Measurements from ENCODE around the gene COL6A3. TPM values are rescaled to one million over a fixed set of nuclear protein-coding genes. Genes with fewer than 3 reads are reported as not detected.

Gene COL6A3
- total RNA-seq, 1 experiment from 2014 or later: 45.0 TPM

- no peaks in the 10 kb centered on the region for H3K79me2 ChIP-seq (ENCODE audit: low read length)
These were observed 8.4 kb downstream of the COL6A3 start for GRCh38 chr2:237405605-237406004.

GRCh38 chr2:237405006-237405559, 8.9 kb downstream of the COL6A3 start:
- intact Hi-C loops (cut with micrococcal nuclease): no loop called here
- Histone ChIP-seq H3K9ac (ENCODE audit: low read length) (no peak overlapping the region), H3K36me3 (ENCODE audit: low read depth, low read length) (no peaks in the 10 kb centered on the region), H3K4me2 (ENCODE audit: low read length) (no peak overlapping the region), H3K79me2 (ENCODE audit: low read length) (no peaks in the 10 kb centered on the region), H3K27me3 (ENCODE audit: low read length) (no peaks in the 10 kb centered on the region), H3K27ac (ENCODE audit: low read length) (no peak overlapping the region), H2AFZ (ENCODE audit: low read length) (no peak overlapping the region), H3K9me2 (replicated peaks; ENCODE audit: low read length) (no peaks in the 10 kb centered on the region), H3K4me1 (ENCODE audit: insufficient read depth, low read length) (no peaks in the 10 kb centered on the region), H3F3A (ENCODE audit: low read length, unreplicated experiment) (no peaks in the 10 kb centered on the region), H4K20me1 (ENCODE audit: low read length) (no peaks in the 10 kb centered on the region), H3K4me3 (ENCODE audit: low read length) (no peak overlapping the region), H3K9me3 (ENCODE audit: low read length) (no peaks in the 10 kb centered on the region)
- ChIA-PET CTCF (no interaction called here), POLR2A (ENCODE audit: unreplicated experiment) (no interaction called here)
- ATAC-seq (no peak), DNase-seq (no peak)
- BruUV-seq (replicated peaks): no TSS peak
- TF ChIP-seq CTCF (conservative IDR thresholded peaks at IDR 0.05; ENCODE audit: low read depth, low read length) (no peak), EZH2 (IDR thresholded peaks at IDR 0.05; ENCODE audit: low read length, unreplicated experiment) (no peak), EZH2phosphoT487 (IDR thresholded peaks at IDR 0.05; ENCODE audit: borderline replicate concordance, low read length) (no peak)

More at GRCh38 chr2:237405605-237406004, 8.4 kb downstream of the COL6A3 start:
- H3K36me3 ChIP-seq (ENCODE audit: low read depth, low read length): no peaks in the 10 kb centered on the region
- no peak overlapping the region for H3K4me2 ChIP-seq (ENCODE audit: low read length)
- ChIA-PET CTCF (interaction anchor here (0.6 kb wide), 1 partner anchor 66 kb away, joined by 3 read pairs; no protein-coding TSS in a partner anchor), POLR2A (ENCODE audit: unreplicated experiment) (no interaction called here)
- H3K9me2 ChIP-seq (replicated peaks; ENCODE audit: low read length): no peaks in the 10 kb centered on the region
- no peak overlapping the region for H3K27ac ChIP-seq (ENCODE audit: low read length)
- no peaks in the 10 kb centered on the region for H3K4me1 ChIP-seq (ENCODE audit: insufficient read depth, low read length)
- H3K27me3 ChIP-seq (ENCODE audit: low read length): no peaks in the 10 kb centered on the region
- H3K9ac ChIP-seq (ENCODE audit: low read length): no peak overlapping the region
- no peak overlapping the region for H2AFZ ChIP-seq (ENCODE audit: low read length)
- ATAC-seq: no peak
- H3F3A ChIP-seq (ENCODE audit: low read length, unreplicated experiment): no peaks in the 10 kb centered on the region
- DNase-seq: no peak
- no peaks in the 10 kb centered on the region for H4K20me1 ChIP-seq (ENCODE audit: low read length)
- TF ChIP-seq EZH2phosphoT487 (IDR thresholded peaks at IDR 0.05; ENCODE audit: borderline replicate concordance, low read length) (no peak), CTCF (conservative IDR thresholded peaks at IDR 0.05; ENCODE audit: low read depth, low read length) (no peak), EZH2 (IDR thresholded peaks at IDR 0.05; ENCODE audit: low read length, unreplicated experiment) (no peak)
- H3K4me3 ChIP-seq (ENCODE audit: low read length): no peak overlapping the region
- intact Hi-C loops (cut with micrococcal nuclease): no loop called here
- BruUV-seq (replicated peaks): no TSS peak
- H3K9me3 ChIP-seq (ENCODE audit: low read length): no peaks in the 10 kb centered on the region

GRCh38 chr2:237404413-237404812, 9.6 kb downstream of the COL6A3 start:
- no TSS peak for BruUV-seq (replicated peaks)
- H3K4me2 ChIP-seq (ENCODE audit: low read length): no peak overlapping the region
- H3K9ac ChIP-seq (ENCODE audit: low read length): no peak overlapping the region
- no peaks in the 10 kb centered on the region for H4K20me1 ChIP-seq (ENCODE audit: low read length)
- H3K4me3 ChIP-seq (ENCODE audit: low read length): no peak overlapping the region
- ATAC-seq (no peak), DNase-seq (no peak)
- H3K9me2 ChIP-seq (replicated peaks; ENCODE audit: low read length): no peaks in the 10 kb centered on the region
- H3K27me3 ChIP-seq (ENCODE audit: low read length): no peaks in the 10 kb centered on the region
- CTCF ChIA-PET: no interaction called here
- intact Hi-C loops (cut with micrococcal nuclease): no loop called here
- H3K79me2 ChIP-seq (ENCODE audit: low read length): no peaks in the 10 kb centered on the region
- no peaks in the 10 kb centered on the region for H3K9me3 ChIP-seq (ENCODE audit: low read length)
- no peaks in the 10 kb centered on the region for H3K4me1 ChIP-seq (ENCODE audit: insufficient read depth, low read length)
- H3K27ac ChIP-seq (ENCODE audit: low read length): no peak overlapping the region
- H3K36me3 ChIP-seq (ENCODE audit: low read depth, low read length): no peaks in the 10 kb centered on the region
- H2AFZ ChIP-seq (ENCODE audit: low read length): no peak overlapping the region
- H3F3A ChIP-seq (ENCODE audit: low read length, unreplicated experiment): no peaks in the 10 kb centered on the region
- POLR2A ChIA-PET (ENCODE audit: unreplicated experiment): interaction anchor here (0.6 kb wide), 1 partner anchor 11 kb away, joined by 4 read pairs; no protein-coding TSS in a partner anchor
- TF ChIP-seq EZH2phosphoT487 (IDR thresholded peaks at IDR 0.05; ENCODE audit: borderline replicate concordance, low read length): no peak
- no peak for TF ChIP-seq CTCF (conservative IDR thresholded peaks at IDR 0.05; ENCODE audit: low read depth, low read length)
- no peak for TF ChIP-seq EZH2 (IDR thresholded peaks at IDR 0.05; ENCODE audit: low read length, unreplicated experiment)

Measured in PC-3 (cell line).